ENCODE measurements around the gene SLC5A11.
"Not testable (repeated sequence)": the region's sequence is repeated elsewhere in the genome, so short reads cannot be mapped to it uniquely, and the experiment has no call there.

- not testable (repeated sequence) for TF ChIP-seq POLR2A, CTCF (IDR thresholded peaks at IDR 0.05)
Observed at GRCh38 chr16:24856871-24857270, 11.1 kb downstream of the SLC5A11 start.

All from heart left ventricle (tissue), 13 donors.